Hindlimb muscle (tissue), 1 donor: ENCODE measurements around the gene FKBP9. TPM values are rescaled to one million over a fixed set of nuclear protein-coding genes. Genes with fewer than 3 reads are reported as not detected.

Experiments used
- polyA plus RNA-seq: library from polyadenylated mRNA; unstranded; fragments of 120-200 nt; gene quantifications from one replicate; pipeline ENCODE4 v1.2.1, GENCODE V29; 2013; ENCODE audit not compliant: insufficient read length

Gene FKBP9
- polyA plus RNA-seq, 1 donor: 132 TPM

Other genes starting within 250 kb of the FKBP9 start
- 40.4 TPM for gene KBTBD2, start 65.7 kb upstream of the FKBP9 start, polyA plus RNA-seq
- 29.0 TPM for gene NT5C3A, start 105.3 kb downstream of the FKBP9 start, polyA plus RNA-seq
- gene RP9, start 152.0 kb downstream of the FKBP9 start, polyA plus RNA-seq: 29.2 TPM
- gene BBS9, start 172.1 kb downstream of the FKBP9 start, polyA plus RNA-seq: 15.2 TPM